NCI-H748 (cell line): ENCODE results near the gene PLA2G3.
"Not testable (repeated sequence)": the region's sequence is repeated elsewhere in the genome, so short reads cannot be mapped to it uniquely, and the experiment has no call there.

Experiments
- DNase-seq: peaks from one replicate; lab custom pipeline; 2025; ENCODE audit not compliant: unreplicated experiment; lab: John Stamatoyannopoulos, UW

PLA2G3 gene

GRCh38 chr22:31123292-31123602, 17.1 kb downstream of the PLA2G3 start:
- DNase-seq, result no peak

- peak; percentile 47 for DNase-seq
These were observed 17.6 kb downstream of the PLA2G3 start, which contains the start of gene INPP5J for GRCh38 chr22:31122532-31123291. INPP5J (plus strand) TSS chr22:31122966; CDS start chr22:31123015, 49 bp downstream.

- no peak for DNase-seq
These were observed 18.1 kb downstream of the PLA2G3 start for GRCh38 chr22:31122196-31122531.

- no peak for DNase-seq
These were observed 18.9 kb downstream of the PLA2G3 start for GRCh38 chr22:31121403-31121802.

- DNase-seq, result no peak
These were observed 19.7 kb downstream of the PLA2G3 start for GRCh38 chr22:31120642-31121041.

GRCh38 chr22:31120230-31120629, 20.1 kb downstream of the PLA2G3 start:
- no peak for DNase-seq

- DNase-seq, result no peak
These were observed 21.1 kb downstream of the PLA2G3 start for GRCh38 chr22:31119026-31119717.

GRCh38 chr22:31118046-31118820, 22.1 kb downstream of the PLA2G3 start:
- no peak for DNase-seq

GRCh38 chr22:31112547-31113091, 27.7 kb downstream of the PLA2G3 start:
- not testable (repeated sequence) for DNase-seq

- DNase-seq, result no peak
These were observed 32.5 kb downstream of the PLA2G3 start for GRCh38 chr22:31107894-31108218.

GRCh38 chr22:31107178-31107893, 33.0 kb downstream of the PLA2G3 start, which contains the start of gene SELENOM:
SELENOM (minus strand) TSS chr22:31107568; CDS start chr22:31107505, 63 bp downstream.
- DNase-seq, result peak; percentile 81

- no peak for DNase-seq
These were observed 33.6 kb downstream of the PLA2G3 start for GRCh38 chr22:31106731-31107177.

GRCh38 chr22:31106001-31106571, 34.2 kb downstream of the PLA2G3 start:
- no peak for DNase-seq

- no peak for DNase-seq
These were observed 34.9 kb downstream of the PLA2G3 start for GRCh38 chr22:31105282-31105929.

- DNase-seq, result no peak
These were observed 35.4 kb downstream of the PLA2G3 start for GRCh38 chr22:31104869-31105268.

- DNase-seq, result no peak
These were observed 36.2 kb downstream of the PLA2G3 start for GRCh38 chr22:31103899-31104694.

GRCh38 chr22:31103111-31103510, 37.2 kb downstream of the PLA2G3 start:
- no peak for DNase-seq

- DNase-seq, result no peak
These were observed 37.7 kb downstream of the PLA2G3 start for GRCh38 chr22:31102441-31103081.
